Measurements from ENCODE around the gene LHFPL3. TPM values are rescaled to one million over a fixed set of nuclear protein-coding genes. Genes with fewer than 3 reads are reported as not detected.

The LHFPL3 gene
- total RNA-seq, 1 donor from 2014 or later: not detected

DNA sequence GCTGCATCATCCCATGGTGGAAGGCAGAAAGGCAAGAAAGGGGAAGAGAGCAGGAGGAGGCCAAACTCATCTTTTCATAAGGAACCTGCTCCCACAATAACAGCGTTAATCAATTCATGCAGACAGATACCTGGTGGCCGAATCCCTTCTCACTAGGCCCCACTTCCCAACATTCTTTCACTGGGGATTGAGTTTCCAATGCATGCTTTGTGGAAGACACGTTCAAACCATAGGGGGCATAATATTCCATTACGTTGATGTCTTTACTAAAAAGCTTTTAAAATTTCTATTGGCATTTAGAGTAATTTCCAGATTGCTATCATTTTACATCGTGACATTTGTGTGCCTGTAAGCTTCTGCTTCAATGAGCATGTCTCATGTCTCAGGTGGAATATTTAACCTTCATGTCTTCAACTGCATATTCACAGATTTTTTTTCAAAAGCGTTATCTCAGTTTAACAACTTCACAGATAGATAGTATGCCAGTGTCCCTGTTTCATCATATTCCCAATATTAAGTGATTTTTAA, 88.5 kb downstream of the LHFPL3 start:
- DNase-seq (ENCODE audit: low read depth): no peak
- H3K27me3 ChIP-seq (ENCODE audit: control insufficient read depth, insufficient read depth, low read length): no peaks in the 10 kb centered on the region
- FAIRE-seq: no peak
- H3K36me3 ChIP-seq (ENCODE audit: control insufficient read depth, insufficient read depth, low read length): no peaks in the 10 kb centered on the region
- H3K4me3 ChIP-seq (ENCODE audit: low read depth, low read length): no peak overlapping the region
- TF ChIP-seq, protein P1, sequence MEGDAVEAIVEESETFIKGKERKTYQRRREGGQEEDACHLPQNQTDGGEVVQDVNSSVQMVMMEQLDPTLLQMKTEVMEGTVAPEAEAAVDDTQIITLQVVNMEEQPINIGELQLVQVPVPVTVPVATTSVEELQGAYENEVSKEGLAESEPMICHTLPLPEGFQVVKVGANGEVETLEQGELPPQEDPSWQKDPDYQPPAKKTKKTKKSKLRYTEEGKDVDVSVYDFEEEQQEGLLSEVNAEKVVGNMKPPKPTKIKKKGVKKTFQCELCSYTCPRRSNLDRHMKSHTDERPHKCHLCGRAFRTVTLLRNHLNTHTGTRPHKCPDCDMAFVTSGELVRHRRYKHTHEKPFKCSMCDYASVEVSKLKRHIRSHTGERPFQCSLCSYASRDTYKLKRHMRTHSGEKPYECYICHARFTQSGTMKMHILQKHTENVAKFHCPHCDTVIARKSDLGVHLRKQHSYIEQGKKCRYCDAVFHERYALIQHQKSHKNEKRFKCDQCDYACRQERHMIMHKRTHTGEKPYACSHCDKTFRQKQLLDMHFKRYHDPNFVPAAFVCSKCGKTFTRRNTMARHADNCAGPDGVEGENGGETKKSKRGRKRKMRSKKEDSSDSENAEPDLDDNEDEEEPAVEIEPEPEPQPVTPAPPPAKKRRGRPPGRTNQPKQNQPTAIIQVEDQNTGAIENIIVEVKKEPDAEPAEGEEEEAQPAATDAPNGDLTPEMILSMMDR (IDR thresholded peaks at IDR 0.05; ENCODE audit: insufficient read depth, low read length, severe bottlenecking): no peak

DNA sequence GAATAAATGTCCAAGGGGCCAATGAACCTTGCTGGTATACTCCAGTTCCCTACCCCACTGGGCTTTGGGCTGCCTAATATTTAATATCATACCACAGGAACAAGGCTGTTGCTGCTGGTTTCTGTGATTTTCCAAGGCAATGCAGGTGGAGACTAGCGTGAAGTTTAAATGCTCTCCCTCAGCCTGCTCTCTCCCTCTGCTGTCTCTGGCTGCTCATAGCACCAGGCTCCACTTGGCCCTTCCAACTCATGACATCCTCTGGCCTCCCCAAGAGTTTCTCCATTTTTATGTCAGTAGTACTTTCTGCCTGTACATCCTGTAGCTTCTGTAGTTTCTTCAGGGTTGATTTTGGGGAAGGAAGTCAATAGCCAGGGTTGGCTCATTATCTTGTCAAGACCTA, 103.5 kb downstream of the LHFPL3 start:
- FAIRE-seq: no peak
- Histone ChIP-seq H3K27me3 (ENCODE audit: control insufficient read depth, insufficient read depth, low read length) (no peaks in the 10 kb centered on the region), H3K4me3 (ENCODE audit: low read depth, low read length) (no peak overlapping the region), H3K36me3 (ENCODE audit: control insufficient read depth, insufficient read depth, low read length) (no peaks in the 10 kb centered on the region)
- TF ChIP-seq, protein P1 (IDR thresholded peaks at IDR 0.05; ENCODE audit: insufficient read depth, low read length, severe bottlenecking): no peak
- DNase-seq (ENCODE audit: low read depth): no peak

DNA sequence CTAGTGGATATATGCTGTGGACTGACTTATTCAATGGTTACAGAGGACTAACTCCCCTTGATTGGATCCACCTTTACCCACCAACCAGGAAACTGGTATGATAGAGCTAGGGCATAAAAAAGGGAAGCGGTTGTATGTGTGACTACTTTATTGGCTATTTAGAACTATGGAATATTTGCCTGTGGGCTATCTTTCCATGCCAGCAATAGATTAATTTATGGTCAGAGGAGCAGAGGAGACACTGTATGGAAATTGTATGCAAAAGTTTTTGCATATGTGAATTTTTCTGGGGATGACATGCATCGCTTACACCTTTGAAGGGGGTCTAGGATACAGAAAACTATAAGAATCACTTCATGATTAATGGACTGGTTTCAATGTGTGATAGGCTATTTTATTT, 105.7 kb downstream of the LHFPL3 start:
- no peak for FAIRE-seq
- TF ChIP-seq, protein P1 (IDR thresholded peaks at IDR 0.05; ENCODE audit: insufficient read depth, low read length, severe bottlenecking): no peak
- no peaks in the 10 kb centered on the region for H3K27me3 ChIP-seq (ENCODE audit: control insufficient read depth, insufficient read depth, low read length)
- H3K36me3 ChIP-seq (ENCODE audit: control insufficient read depth, insufficient read depth, low read length): no peaks in the 10 kb centered on the region
- DNase-seq (ENCODE audit: low read depth): no peak
- H3K4me3 ChIP-seq (ENCODE audit: low read depth, low read length): no peak overlapping the region

DNA sequence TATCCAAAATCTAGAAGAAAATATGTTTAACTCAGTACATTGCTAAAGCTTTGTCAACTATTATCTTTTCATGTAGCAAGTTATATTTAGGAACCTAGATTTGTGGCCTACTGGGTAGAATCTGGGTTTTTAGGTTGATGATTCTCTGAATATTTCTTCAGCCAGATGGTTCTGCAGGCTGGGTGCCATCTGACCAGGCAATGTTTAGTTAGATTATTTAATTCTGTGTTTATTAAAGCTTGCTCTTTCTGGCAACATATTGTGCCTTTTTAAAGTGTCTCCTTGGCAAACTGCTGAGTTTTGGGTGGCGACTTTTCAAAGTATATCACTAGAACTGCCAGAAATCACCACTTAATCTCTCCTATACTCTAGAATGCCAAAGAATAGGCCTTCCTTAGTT, 114.1 kb downstream of the LHFPL3 start:
- DNase-seq (ENCODE audit: low read depth) (no peak), FAIRE-seq (no peak)
- Histone ChIP-seq H3K27me3 (ENCODE audit: control insufficient read depth, insufficient read depth, low read length) (no peaks in the 10 kb centered on the region), H3K36me3 (ENCODE audit: control insufficient read depth, insufficient read depth, low read length) (no peaks in the 10 kb centered on the region), H3K4me3 (ENCODE audit: low read depth, low read length) (no peak overlapping the region)
- TF ChIP-seq, protein P1 (IDR thresholded peaks at IDR 0.05; ENCODE audit: insufficient read depth, low read length, severe bottlenecking): no peak

DNA sequence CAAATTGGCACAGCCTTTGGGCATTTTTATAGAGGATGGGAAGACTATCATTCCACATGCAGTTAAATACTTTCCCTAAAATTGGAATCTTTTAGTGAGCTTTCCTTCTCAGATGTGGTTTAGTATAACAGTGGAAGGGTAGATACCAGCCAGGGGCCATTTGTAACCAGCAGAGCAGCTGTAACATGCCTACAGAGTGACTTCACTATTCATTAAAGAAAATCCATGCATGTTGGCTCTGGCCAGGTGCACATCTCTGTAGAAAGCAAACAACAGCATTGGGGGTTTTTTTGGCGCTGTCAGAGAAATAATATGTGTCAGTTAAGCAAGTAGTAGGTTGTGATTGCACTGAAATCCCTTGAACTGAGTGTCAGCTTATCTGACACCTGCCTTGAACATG, 115.6 kb downstream of the LHFPL3 start:
- H3K4me3 ChIP-seq (ENCODE audit: low read depth, low read length): no peak overlapping the region
- no peak for DNase-seq (ENCODE audit: low read depth)
- FAIRE-seq: no peak
- TF ChIP-seq, protein P1 (IDR thresholded peaks at IDR 0.05; ENCODE audit: insufficient read depth, low read length, severe bottlenecking): no peak
- no peaks in the 10 kb centered on the region for H3K27me3 ChIP-seq (ENCODE audit: control insufficient read depth, insufficient read depth, low read length)
- no peaks in the 10 kb centered on the region for H3K36me3 ChIP-seq (ENCODE audit: control insufficient read depth, insufficient read depth, low read length)

DNA sequence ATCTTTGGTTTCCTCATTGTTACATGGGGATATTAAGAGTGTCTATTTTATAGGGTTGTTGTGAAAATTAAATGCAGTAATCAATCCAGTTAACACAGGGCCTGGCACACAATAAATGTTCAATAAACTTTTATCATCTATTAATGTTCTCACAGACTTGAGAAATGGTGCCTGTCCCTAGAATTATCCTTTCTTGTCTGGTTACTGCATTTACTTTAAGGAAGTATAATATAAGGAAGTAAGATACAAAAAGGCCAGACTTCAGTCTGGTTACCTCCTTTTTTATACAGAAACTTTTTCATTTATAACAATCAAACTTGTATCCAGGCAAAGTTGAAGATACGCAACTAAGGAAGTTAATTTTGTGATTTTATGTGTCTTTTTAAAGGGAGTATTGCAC, 117.0 kb downstream of the LHFPL3 start:
- no peaks in the 10 kb centered on the region for H3K27me3 ChIP-seq (ENCODE audit: control insufficient read depth, insufficient read depth, low read length)
- no peak overlapping the region for H3K4me3 ChIP-seq (ENCODE audit: low read depth, low read length)
- DNase-seq (ENCODE audit: low read depth) (no peak), FAIRE-seq (no peak)
- no peaks in the 10 kb centered on the region for H3K36me3 ChIP-seq (ENCODE audit: control insufficient read depth, insufficient read depth, low read length)
- TF ChIP-seq, protein P1 (IDR thresholded peaks at IDR 0.05; ENCODE audit: insufficient read depth, low read length, severe bottlenecking): no peak

Data from bronchial epithelial cell (primary cell).